Measurements from ENCODE around the gene CCDC39.
"Not testable (repeated sequence)": the region's sequence is repeated elsewhere in the genome, so short reads cannot be mapped to it uniquely, and the experiment has no call there.

The CCDC39 gene

GRCh38 chr3:180611006-180611405 is 68.3 kb downstream of the CCDC39 start:
- H3K4me1 ChIP-seq = no peaks in the 10 kb centered on the region
- H3K4me3 ChIP-seq = no peak overlapping the region
- H3K36me3 ChIP-seq (replicated peaks) = peaks cover 66% of the 10 kb centered on the region
- in situ Hi-C loops (cut with MboI; ENCODE audit: low sequenced_read_pairs) = no loop called here
- H3K27me3 ChIP-seq (ENCODE audit: low read depth) = no peaks in the 10 kb centered on the region
- peak in 1 of 2 experiments; percentile 12 for DNase-seq (ENCODE audit: low spot score in 2 of 2)
- H3K9me3 ChIP-seq = no peaks in the 10 kb centered on the region

DNA sequence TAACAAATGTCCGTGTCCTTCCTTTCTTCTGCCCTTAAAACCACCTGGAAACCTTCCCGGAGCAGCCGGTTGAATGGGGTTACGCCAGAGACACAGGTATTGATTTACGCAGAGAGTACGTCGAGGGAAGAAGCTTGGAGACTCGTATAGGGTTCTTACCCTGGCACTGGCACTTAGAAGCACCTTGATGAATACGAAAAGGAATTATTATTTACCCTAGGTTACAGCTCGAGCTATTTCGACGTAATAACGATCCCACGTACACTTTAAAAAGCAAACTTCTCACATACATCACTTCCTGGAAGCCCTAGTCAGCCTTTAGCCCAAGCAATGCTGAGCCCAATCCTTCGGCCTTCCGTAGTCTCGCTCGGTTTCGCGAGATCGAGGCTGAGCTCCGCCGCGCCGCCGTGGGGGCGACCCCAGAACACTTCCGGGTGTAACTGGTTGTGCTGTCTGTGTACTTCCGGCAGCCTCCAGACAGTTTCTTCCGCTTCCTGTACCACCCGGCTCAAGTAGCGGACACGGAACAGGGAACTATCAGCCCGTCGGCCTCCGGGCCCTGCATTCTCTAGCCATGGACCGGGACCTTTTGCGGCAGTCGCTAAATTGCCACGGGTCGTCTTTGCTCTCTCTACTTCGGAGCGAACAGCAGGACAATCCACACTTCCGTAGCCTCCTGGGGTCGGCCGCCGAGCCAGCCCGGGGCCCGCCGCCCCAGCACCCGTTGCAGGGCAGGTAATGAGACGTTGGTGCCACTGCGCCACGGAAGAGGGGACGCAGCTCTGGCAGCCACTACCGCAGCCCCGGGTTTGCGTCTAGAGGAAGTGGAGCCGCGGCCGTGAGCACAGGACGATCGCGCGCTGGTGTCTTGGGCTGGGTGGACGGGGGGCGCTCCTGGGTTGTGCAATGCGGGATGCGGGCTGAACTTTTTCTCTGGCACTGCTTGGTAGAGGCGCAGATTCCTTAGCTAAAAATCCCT is 77.3 kb downstream of the CCDC39 start, which contains the start of gene TTC14:
TSS of gene TTC14 (plus strand) at position 476 of the 979 bp plus-strand sequence. CDS start at position 575, 99 bp downstream.
- H3K4me3 ChIP-seq = peak within 1 kb of the TSS; percentile 84
- H3K9me3 ChIP-seq = no peaks in the 10 kb centered on the region
- in situ Hi-C loops (cut with MboI; ENCODE audit: low sequenced_read_pairs) = no loop called here
- peaks cover 10% of the 10 kb centered on the region for H3K4me1 ChIP-seq
- no peaks in the 10 kb centered on the region for H3K27me3 ChIP-seq (ENCODE audit: low read depth)
- peak; percentile 91 to 94 for DNase-seq (ENCODE audit: low spot score in 2 of 2)
- H3K36me3 ChIP-seq (replicated peaks) = peaks cover 23% of the 10 kb centered on the region

DNA sequence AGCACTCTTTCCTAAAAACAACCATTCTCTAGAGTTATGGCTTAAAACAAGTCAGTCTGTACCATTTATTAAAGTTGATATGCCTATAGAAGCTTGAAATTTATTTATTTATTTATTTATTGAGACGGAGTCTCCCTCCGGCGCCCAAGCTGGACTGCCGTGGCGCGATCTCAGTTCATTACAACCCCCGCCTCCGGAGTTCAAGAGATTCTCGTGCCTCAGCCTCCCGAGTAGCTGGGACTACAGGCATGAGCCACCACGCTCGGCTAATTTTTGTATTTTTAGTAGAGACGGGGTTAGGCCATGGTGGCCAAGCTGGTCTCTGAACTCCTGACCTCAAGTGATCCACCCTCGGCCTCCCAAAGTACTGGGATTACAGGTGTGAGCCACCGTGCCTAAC is 78.8 kb downstream of the CCDC39 start:
- no peaks in the 10 kb centered on the region for H3K27me3 ChIP-seq (ENCODE audit: low read depth)
- no peak for DNase-seq (ENCODE audit: low spot score in 2 of 2)
- no peak overlapping the region for H3K4me3 ChIP-seq
- in situ Hi-C loops (cut with MboI; ENCODE audit: low sequenced_read_pairs) = no loop called here
- peaks cover 8% of the 10 kb centered on the region for H3K36me3 ChIP-seq (replicated peaks)
- H3K4me1 ChIP-seq = peaks cover 10% of the 10 kb centered on the region
- no peaks in the 10 kb centered on the region for H3K9me3 ChIP-seq

DNA sequence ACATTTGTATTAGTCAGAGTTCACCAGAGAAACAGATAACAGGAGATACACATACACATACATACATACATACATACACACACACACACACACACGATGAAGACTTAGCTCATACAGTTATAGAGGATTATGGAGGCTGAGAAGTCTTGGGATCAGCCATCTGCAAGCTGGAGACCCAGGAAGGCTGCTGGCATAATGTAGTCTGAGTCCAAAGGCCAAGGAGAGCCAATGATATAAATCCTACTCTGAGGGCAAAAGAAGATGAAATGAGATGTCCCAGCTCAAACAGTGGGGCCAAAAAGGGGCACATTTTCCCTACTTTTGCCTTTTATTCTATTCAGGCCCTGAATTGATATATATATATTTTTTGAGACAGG is 83.7 kb downstream of the CCDC39 start:
- H3K36me3 ChIP-seq (replicated peaks) = no peaks in the 10 kb centered on the region
- no peak for DNase-seq (ENCODE audit: low spot score in 2 of 2)
- no peaks in the 10 kb centered on the region for H3K4me1 ChIP-seq
- H3K4me3 ChIP-seq = no peak overlapping the region
- in situ Hi-C loops (cut with MboI; ENCODE audit: low sequenced_read_pairs) = no loop called here
- peaks cover 3% of the 10 kb centered on the region; the same call in 1 of the 2 replicates for H3K27me3 ChIP-seq (ENCODE audit: low read depth)
- no peaks in the 10 kb centered on the region for H3K9me3 ChIP-seq

GRCh38 chr3:180594631-180595558 is 84.4 kb downstream of the CCDC39 start:
- in situ Hi-C loops (cut with MboI; ENCODE audit: low sequenced_read_pairs) = no loop called here
- peaks cover 3% of the 10 kb centered on the region; the same call in 1 of the 2 replicates for H3K27me3 ChIP-seq (ENCODE audit: low read depth)
- H3K4me1 ChIP-seq = no peaks in the 10 kb centered on the region
- peak in 1 of 2 experiments; percentile 49 for DNase-seq (ENCODE audit: low spot score in 2 of 2)
- no peaks in the 10 kb centered on the region for H3K9me3 ChIP-seq
- H3K4me3 ChIP-seq = no peak overlapping the region
- H3K36me3 ChIP-seq (replicated peaks) = no peaks in the 10 kb centered on the region

GRCh38 chr3:180593631-180594030 is 85.7 kb downstream of the CCDC39 start:
- H3K27me3 ChIP-seq (ENCODE audit: low read depth); H3K9me3 ChIP-seq; H3K36me3 ChIP-seq (replicated peaks); DNase-seq (ENCODE audit: low spot score in 2 of 2); H3K4me1 ChIP-seq; in situ Hi-C loops (cut with MboI; ENCODE audit: low sequenced_read_pairs); H3K4me3 ChIP-seq: not testable (repeated sequence)

DNA sequence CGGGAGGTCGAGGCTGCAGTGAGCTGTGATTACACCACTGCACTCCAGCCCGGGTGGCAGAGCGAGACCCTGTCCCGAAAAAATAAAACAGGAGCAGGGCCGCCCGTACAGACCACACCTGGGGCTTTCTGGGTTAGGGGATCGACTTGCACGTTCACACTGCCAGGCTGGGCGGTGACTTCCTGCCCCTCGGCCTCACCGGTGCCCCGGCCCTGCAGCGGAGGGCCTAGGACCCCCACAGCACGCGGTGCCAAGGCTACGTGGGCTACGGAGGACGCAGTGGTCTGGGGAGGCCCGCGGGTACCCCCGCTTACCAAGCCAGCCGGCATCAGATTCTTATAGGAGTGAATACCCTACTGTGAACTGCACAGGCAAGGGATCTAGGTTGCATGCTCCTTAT is 88.9 kb downstream of the CCDC39 start:
- in situ Hi-C loops (cut with MboI; ENCODE audit: low sequenced_read_pairs) = no loop called here
- Histone ChIP-seq H3K9me3 (no peaks in the 10 kb centered on the region), H3K27me3 (ENCODE audit: low read depth) (peaks cover 4% of the 10 kb centered on the region), H3K4me3 (no peak overlapping the region), H3K36me3 (replicated peaks) (no peaks in the 10 kb centered on the region), H3K4me1 (no peaks in the 10 kb centered on the region)
- DNase-seq (ENCODE audit: low spot score in 2 of 2) = no peak

DNA sequence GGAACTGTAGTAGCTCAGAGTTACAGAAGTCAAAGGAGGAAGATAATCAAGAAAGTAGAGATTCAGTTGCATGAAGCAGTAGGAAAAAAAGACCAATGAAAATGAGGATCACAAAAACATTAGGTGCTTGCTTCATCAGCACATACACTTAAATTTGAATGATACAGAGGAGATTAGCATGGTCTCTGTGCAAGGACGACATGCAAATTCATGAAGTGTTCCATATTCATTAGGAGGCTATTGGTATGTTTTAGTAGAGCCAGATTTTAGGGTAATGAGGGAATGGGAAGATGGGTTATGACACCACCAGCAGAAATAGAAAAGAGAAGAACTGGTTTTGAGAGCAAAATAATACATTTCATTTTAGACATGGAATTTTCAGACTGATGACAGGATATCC is 98.4 kb downstream of the CCDC39 start:
- in situ Hi-C loops (cut with MboI; ENCODE audit: low sequenced_read_pairs) = no loop called here
- no peak for DNase-seq (ENCODE audit: low spot score in 2 of 2)
- Histone ChIP-seq H3K36me3 (replicated peaks) (no peaks in the 10 kb centered on the region), H3K4me3 (no peak overlapping the region), H3K27me3 (ENCODE audit: low read depth) (peaks cover 6% of the 10 kb centered on the region; the same call in 1 of the 2 replicates), H3K9me3 (no peaks in the 10 kb centered on the region), H3K4me1 (no peaks in the 10 kb centered on the region)

- no peaks in the 10 kb centered on the region for H3K27me3 ChIP-seq (ENCODE audit: low read depth)
- no peaks in the 10 kb centered on the region for H3K36me3 ChIP-seq (replicated peaks)
- no peak for DNase-seq (ENCODE audit: low spot score in 2 of 2)
- H3K9me3 ChIP-seq = no peaks in the 10 kb centered on the region
- H3K4me3 ChIP-seq = no peak overlapping the region
- in situ Hi-C loops (cut with MboI; ENCODE audit: low sequenced_read_pairs) = no loop called here
- H3K4me1 ChIP-seq = peaks cover 17% of the 10 kb centered on the region
Measured at GRCh38 chr3:180575571-180575970, 103.7 kb downstream of the CCDC39 start.

DNA sequence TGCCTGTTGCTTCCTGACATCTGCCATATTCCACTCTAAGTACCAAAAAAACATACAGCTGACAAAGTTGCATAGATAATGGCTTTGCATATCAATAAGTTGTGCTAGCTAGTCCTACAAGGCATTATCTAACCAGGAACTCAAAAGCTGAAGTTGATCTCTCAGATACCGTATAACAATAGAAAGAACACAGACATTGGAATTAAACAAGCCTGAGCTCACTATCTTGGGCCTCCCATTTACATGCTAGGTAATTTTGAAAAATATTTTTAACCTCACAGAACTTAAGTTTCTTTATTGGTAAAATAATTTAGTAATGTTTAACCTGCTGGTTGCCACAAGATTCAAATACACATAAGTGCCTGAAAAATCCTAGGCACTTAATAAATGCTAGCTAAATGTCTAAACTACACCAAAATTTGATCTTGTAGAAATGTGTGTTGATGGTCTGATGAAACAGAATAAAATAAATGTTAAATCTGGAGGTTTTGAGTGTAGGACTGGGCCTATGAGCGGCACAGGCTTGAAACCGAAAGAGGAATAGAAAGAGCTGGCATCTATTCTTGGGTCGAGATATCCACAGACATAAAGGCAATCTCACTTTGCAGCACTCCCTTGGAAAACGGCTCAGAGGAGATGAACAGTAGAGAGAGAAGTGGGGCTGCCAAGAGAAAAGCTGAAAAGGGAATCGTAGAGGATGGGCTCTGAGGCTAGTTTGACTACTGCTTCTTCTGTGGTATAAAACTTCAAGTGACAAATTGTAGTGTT is 107.3 kb downstream of the CCDC39 start:
- Histone ChIP-seq H3K9me3 (no peaks in the 10 kb centered on the region), H3K4me1 (peaks cover 17% of the 10 kb centered on the region), H3K27me3 (ENCODE audit: low read depth) (no peaks in the 10 kb centered on the region), H3K36me3 (replicated peaks) (no peaks in the 10 kb centered on the region), H3K4me3 (no peak overlapping the region)
- peak in 1 of 2 experiments; percentile 71 for DNase-seq (ENCODE audit: low spot score in 2 of 2)
- in situ Hi-C loops (cut with MboI; ENCODE audit: low sequenced_read_pairs) = no loop called here

GRCh38 chr3:180570238-180570637 is 109.1 kb downstream of the CCDC39 start:
- no peaks in the 10 kb centered on the region for H3K27me3 ChIP-seq (ENCODE audit: low read depth)
- H3K4me1 ChIP-seq = peaks cover 17% of the 10 kb centered on the region
- DNase-seq (ENCODE audit: low spot score in 2 of 2) = no peak
- H3K4me3 ChIP-seq = no peak overlapping the region
- in situ Hi-C loops (cut with MboI; ENCODE audit: low sequenced_read_pairs) = no loop called here
- no peaks in the 10 kb centered on the region for H3K36me3 ChIP-seq (replicated peaks)
- no peaks in the 10 kb centered on the region for H3K9me3 ChIP-seq

- Histone ChIP-seq H3K9me3 (no peaks in the 10 kb centered on the region), H3K27me3 (ENCODE audit: low read depth) (no peaks in the 10 kb centered on the region), H3K36me3 (replicated peaks) (no peaks in the 10 kb centered on the region), H3K4me1 (no peaks in the 10 kb centered on the region), H3K4me3 (no peak overlapping the region)
- in situ Hi-C loops (cut with MboI; ENCODE audit: low sequenced_read_pairs) = no loop called here
- DNase-seq (ENCODE audit: low spot score in 2 of 2) = no peak
Measured at GRCh38 chr3:180564676-180565075, 114.6 kb downstream of the CCDC39 start.
